CD8-positive, alpha-beta memory T cell (primary cell): Measurements from ENCODE around the gene ANKFN1. TPM values are rescaled to one million over a fixed set of nuclear protein-coding genes. Genes with fewer than 3 reads are reported as not detected.

Source experiments
- CTCF ChIA-PET: fragments of 350-600 bp; sonication (Branson Sonifier 250); formaldehyde crosslinking; loops from one replicate; lab custom pipeline; 2021; ENCODE audit warnings: antibody characterized with exemption; lab: Charles Lee
- POLR2A ChIA-PET: fragments of 350-600 bp; sonication (Branson Sonifier 250); formaldehyde crosslinking; loops from one replicate; lab custom pipeline; 2021; ENCODE audit warnings: antibody characterized with exemption; lab: Charles Lee
- DNase-seq, 5 donors: peaks; one replicate each; pipeline versions ENCODE4 v3.0.0 to v3.0.0-alpha.2; 2020 to 2022; ENCODE audit warnings: mixed read lengths in 1 of 5
- H3K27ac ChIP-seq: one replicate; pipeline ENCODE4 v1.7.0; 2013; ENCODE audit warnings: low read depth, mild to moderate bottlenecking, low read length, moderate library complexity
- H3K27me3 ChIP-seq: 2 replicates; pipeline ENCODE4 v1.7.0; 2013; ENCODE audit warnings: low read length, mild to moderate bottlenecking; ENCODE audit not compliant: insufficient read depth, poor library complexity, severe bottlenecking
- H3K36me3 ChIP-seq: 2 replicates; pipeline ENCODE4 v1.7.0; 2013; ENCODE audit warnings: mild to moderate bottlenecking, low read length, moderate library complexity; ENCODE audit not compliant: insufficient read depth
- H3K4me1 ChIP-seq: 2 replicates; pipeline ENCODE4 v1.7.0; 2013; ENCODE audit warnings: mild to moderate bottlenecking, low read length, moderate library complexity; ENCODE audit not compliant: insufficient read depth
- H3K4me3 ChIP-seq: 2 replicates; pipeline ENCODE4 v1.7.0; 2013; ENCODE audit warnings: mild to moderate bottlenecking, low read length
- H3K9me3 ChIP-seq: 2 replicates; pipeline ENCODE4 v1.7.0; 2013; ENCODE audit warnings: mild to moderate bottlenecking, low read length
- H3K27ac Mint-ChIP-seq, 8 donors: one replicate each; pipeline ENCODE4 v1.8.0; 2020 to 2021; ENCODE audit warnings: mixed read lengths in 8 of 8, mild to moderate bottlenecking in 6 of 8, inconsistent platforms in 3 of 8, moderate library complexity in 3 of 8
- H3K27me3 Mint-ChIP-seq, 2 donors: one replicate each; pipeline ENCODE4 v1.8.0; 2020 to 2021; ENCODE audit warnings: mixed read lengths in 2 of 2, mild to moderate bottlenecking in 1 of 2, moderate library complexity in 1 of 2
- H3K36me3 Mint-ChIP-seq, 3 donors: one replicate each; pipeline ENCODE4 v1.8.0; 2020 to 2021; ENCODE audit warnings: mixed read lengths in 3 of 3, inconsistent platforms in 1 of 3, mild to moderate bottlenecking in 1 of 3
- H3K4me1 Mint-ChIP-seq, 3 donors: one replicate each; pipeline ENCODE4 v1.8.0; 2020 to 2021; ENCODE audit warnings: mixed read lengths in 3 of 3, inconsistent platforms in 1 of 3, mild to moderate bottlenecking in 1 of 3
- H3K4me3 Mint-ChIP-seq, 7 donors: one replicate each; pipeline ENCODE4 v1.8.0; 2020 to 2021; ENCODE audit warnings: mixed read lengths in 7 of 7, mild to moderate bottlenecking in 6 of 7, moderate library complexity in 4 of 7, inconsistent platforms in 2 of 7
- H3K9me3 Mint-ChIP-seq, 5 donors: one replicate each; pipeline ENCODE4 v1.8.0; 2020 to 2022; ENCODE audit warnings: mixed read lengths in 5 of 5, mild to moderate bottlenecking in 3 of 5, moderate library complexity in 2 of 5, inconsistent platforms in 1 of 5
- polyA plus RNA-seq: library from polyadenylated mRNA; unstranded; fragments of 300-500 nt; fragmentation: Illumina TruSeq; gene quantifications from one replicate; pipeline ENCODE4 v1.2.3, GENCODE V29; 2021
- total RNA-seq, 2 experiments: library from RNA; stranded (reverse); gene quantifications; one replicate each; pipeline ENCODE4 v1.2.3, GENCODE V29; 2021

ANKFN1 gene
- total and polyA plus RNA-seq, 3 experiments from 2014 or later: not detected

- no peak for DNase-seq
- H3K36me3 ChIP-seq: no peaks in the 10 kb centered on the region
- no peaks in the 10 kb centered on the region for H3K9me3 ChIP-seq
- no peaks in the 10 kb centered on the region for H3K36me3 Mint-ChIP-seq
- H3K27ac ChIP-seq: no peak overlapping the region
- H3K9me3 Mint-ChIP-seq: peaks cover 0 to 2% (median 0%) of the 10 kb centered on the region in 5 donors
- peaks cover 0 to 4% of the 10 kb centered on the region in 2 donors for H3K27me3 Mint-ChIP-seq
- H3K27me3 ChIP-seq: no peaks in the 10 kb centered on the region
- H3K27ac Mint-ChIP-seq: no peak overlapping the region
- POLR2A ChIA-PET: no interaction called here
- no peaks in the 10 kb centered on the region for H3K4me1 Mint-ChIP-seq
- H3K4me3 ChIP-seq: no peak overlapping the region
- CTCF ChIA-PET: no interaction called here
- H3K4me3 Mint-ChIP-seq: no peak overlapping the region
- no peaks in the 10 kb centered on the region for H3K4me1 ChIP-seq
Measured at GRCh38 chr17:56182081-56182480, 28.8 kb downstream of the ANKFN1 start.

DNA sequence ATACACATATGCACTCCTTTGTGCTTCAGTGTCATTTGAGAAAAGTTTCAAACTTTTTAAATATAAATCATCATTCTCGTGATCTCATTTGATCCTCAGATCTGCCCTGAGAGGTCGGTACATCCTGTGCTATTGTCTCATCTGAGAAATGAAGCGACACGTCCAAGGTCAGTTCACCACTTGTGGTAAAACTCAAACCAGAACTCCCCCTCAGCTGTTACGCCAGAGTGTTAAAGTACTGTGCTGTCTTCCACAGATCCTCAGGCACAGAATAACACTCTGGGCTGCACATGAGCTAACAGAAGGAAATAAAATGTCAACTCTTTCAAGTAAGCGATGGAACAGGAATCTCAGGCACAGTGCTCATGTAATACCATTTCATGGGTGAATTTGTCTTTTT is 31.4 kb downstream of the ANKFN1 start:
- ChIA-PET CTCF (no interaction called here), POLR2A (no interaction called here)
- Mint-ChIP-seq H3K27ac (no peak overlapping the region), H3K4me1 (no peaks in the 10 kb centered on the region), H3K27me3 (peaks cover 0 to 4% of the 10 kb centered on the region in 2 donors), H3K4me3 (no peak overlapping the region), H3K9me3 (peaks cover 0 to 4% (median 1%) of the 10 kb centered on the region in 5 donors), H3K36me3 (no peaks in the 10 kb centered on the region)
- H3K36me3 ChIP-seq: no peaks in the 10 kb centered on the region
- H3K4me1 ChIP-seq: no peaks in the 10 kb centered on the region
- no peak overlapping the region for H3K4me3 ChIP-seq
- no peaks in the 10 kb centered on the region for H3K27me3 ChIP-seq
- H3K9me3 ChIP-seq: no peaks in the 10 kb centered on the region
- no peak for DNase-seq
- no peak overlapping the region for H3K27ac ChIP-seq

- Histone ChIP-seq H3K4me3 (no peak overlapping the region), H3K36me3 (no peaks in the 10 kb centered on the region), H3K4me1 (no peaks in the 10 kb centered on the region), H3K27me3 (no peaks in the 10 kb centered on the region), H3K27ac (no peak overlapping the region), H3K9me3 (no peaks in the 10 kb centered on the region)
- ChIA-PET CTCF (no interaction called here), POLR2A (no interaction called here)
- peaks cover 0 to 4% (median 2%) of the 10 kb centered on the region in 5 donors for H3K9me3 Mint-ChIP-seq
- peaks cover 0 to 4% of the 10 kb centered on the region in 2 donors for H3K27me3 Mint-ChIP-seq
- no peak overlapping the region for H3K4me3 Mint-ChIP-seq
- no peak for DNase-seq
- H3K36me3 Mint-ChIP-seq: no peaks in the 10 kb centered on the region
- H3K4me1 Mint-ChIP-seq: no peaks in the 10 kb centered on the region
- no peak overlapping the region for H3K27ac Mint-ChIP-seq
Measured at GRCh38 chr17:56185491-56186221, 32.4 kb downstream of the ANKFN1 start.

DNA sequence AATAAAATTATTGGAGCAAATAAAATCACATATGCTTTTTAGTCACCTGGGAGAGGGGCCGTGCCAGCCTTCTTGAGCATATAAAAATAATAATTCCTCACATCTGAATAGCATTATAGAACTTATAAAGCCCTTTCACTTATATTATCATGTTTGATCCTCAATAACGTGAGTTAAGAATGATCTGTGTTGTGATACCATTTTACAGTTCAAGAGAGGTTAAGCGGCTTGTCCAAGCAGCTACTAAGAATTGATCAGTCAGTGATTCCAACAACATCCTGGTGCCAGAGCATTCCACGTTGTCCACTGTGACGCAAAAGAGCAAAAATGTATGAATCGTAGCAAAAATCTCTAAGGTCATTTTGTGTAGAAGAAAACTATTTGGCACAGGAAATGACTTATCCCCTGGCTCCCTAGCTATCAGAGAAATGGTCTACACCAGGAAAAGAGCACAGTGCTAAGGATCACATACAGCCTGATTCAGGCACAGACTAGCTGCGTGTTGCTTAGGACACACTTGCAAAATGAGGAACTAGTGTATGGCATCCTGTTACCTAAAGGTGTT is 33.0 kb downstream of the ANKFN1 start:
- peaks cover 0 to 4% (median 2%) of the 10 kb centered on the region in 5 donors for H3K9me3 Mint-ChIP-seq
- POLR2A ChIA-PET: no interaction called here
- no peaks in the 10 kb centered on the region for H3K27me3 ChIP-seq
- H3K4me3 ChIP-seq: no peak overlapping the region
- H3K27ac Mint-ChIP-seq: no peak overlapping the region
- no peaks in the 10 kb centered on the region for H3K36me3 ChIP-seq
- CTCF ChIA-PET: no interaction called here
- H3K9me3 ChIP-seq: no peaks in the 10 kb centered on the region
- H3K27me3 Mint-ChIP-seq: peaks cover 0 to 4% of the 10 kb centered on the region in 2 donors
- no peaks in the 10 kb centered on the region for H3K4me1 ChIP-seq
- no peaks in the 10 kb centered on the region for H3K4me1 Mint-ChIP-seq
- DNase-seq: no peak
- no peaks in the 10 kb centered on the region for H3K36me3 Mint-ChIP-seq
- H3K27ac ChIP-seq: no peak overlapping the region
- H3K4me3 Mint-ChIP-seq: no peak overlapping the region

- Mint-ChIP-seq H3K4me3 (peak overlapping the region in 1 of 7 donors; percentile 10), H3K27me3 (no peaks in the 10 kb centered on the region), H3K9me3 (peaks cover 0 to 6% (median 3%) of the 10 kb centered on the region in 5 donors), H3K27ac (no peak overlapping the region), H3K36me3 (no peaks in the 10 kb centered on the region), H3K4me1 (peaks cover 0 to 9% (median 7%) of the 10 kb centered on the region in 3 donors)
- POLR2A ChIA-PET: no interaction called here
- CTCF ChIA-PET: no interaction called here
- no peak for DNase-seq
- H3K36me3 ChIP-seq: no peaks in the 10 kb centered on the region
- no peak overlapping the region for H3K27ac ChIP-seq
- H3K4me1 ChIP-seq: no peaks in the 10 kb centered on the region
- H3K9me3 ChIP-seq: no peaks in the 10 kb centered on the region
- no peaks in the 10 kb centered on the region for H3K27me3 ChIP-seq
- H3K4me3 ChIP-seq: no peak overlapping the region
Measured at GRCh38 chr17:56203430-56203829, 50.2 kb downstream of the ANKFN1 start.

DNA sequence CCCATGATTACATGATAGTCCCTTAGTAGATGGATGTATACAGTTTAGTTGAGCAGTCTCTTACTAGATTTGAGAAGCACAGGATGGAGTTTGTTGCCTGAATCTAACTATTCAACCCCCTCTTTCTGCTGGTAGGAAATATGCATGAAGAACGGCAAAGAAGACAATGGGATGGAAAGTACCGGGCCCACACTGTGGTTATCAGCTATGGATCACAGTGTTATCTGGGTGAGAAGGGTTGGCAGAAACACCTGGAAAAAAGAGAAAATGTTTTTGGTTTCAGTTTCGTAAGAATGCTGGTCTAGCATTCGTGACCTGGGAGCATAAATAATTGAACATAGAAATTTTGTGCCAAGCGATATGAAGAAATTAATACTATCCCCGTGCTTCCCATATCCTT is 53.1 kb downstream of the ANKFN1 start:
- Mint-ChIP-seq H3K27me3 (peaks cover 0 to 3% of the 10 kb centered on the region in 2 donors), H3K27ac (no peak overlapping the region), H3K9me3 (peaks cover 0 to 7% (median 4%) of the 10 kb centered on the region in 5 donors), H3K4me1 (peaks cover 0 to 9% (median 7%) of the 10 kb centered on the region in 3 donors), H3K36me3 (no peaks in the 10 kb centered on the region), H3K4me3 (no peak overlapping the region)
- H3K36me3 ChIP-seq: no peaks in the 10 kb centered on the region
- H3K27me3 ChIP-seq: no peaks in the 10 kb centered on the region
- POLR2A ChIA-PET: no interaction called here
- H3K27ac ChIP-seq: no peak overlapping the region
- no peak for DNase-seq
- CTCF ChIA-PET: no interaction called here
- no peaks in the 10 kb centered on the region for H3K4me1 ChIP-seq
- H3K9me3 ChIP-seq: no peaks in the 10 kb centered on the region
- no peak overlapping the region for H3K4me3 ChIP-seq

- POLR2A ChIA-PET: no interaction called here
- H3K9me3 Mint-ChIP-seq: peaks cover 0 to 8% (median 0%) of the 10 kb centered on the region in 5 donors
- CTCF ChIA-PET: no interaction called here
Measured at GRCh38 chr17:56213031-56213430, 59.8 kb downstream of the ANKFN1 start.

GRCh38 chr17:56217921-56218320 is 64.6 kb downstream of the ANKFN1 start:
- ChIA-PET CTCF (no interaction called here), POLR2A (no interaction called here)
- DNase-seq: no peak
- Mint-ChIP-seq H3K27ac (no peak overlapping the region), H3K4me1 (no peaks in the 10 kb centered on the region), H3K36me3 (peaks cover 0 to 1% (median 0%) of the 10 kb centered on the region in 3 donors), H3K9me3 (peaks cover 0 to 2% (median 0%) of the 10 kb centered on the region in 5 donors), H3K4me3 (no peak overlapping the region), H3K27me3 (peaks cover 0 to 6% of the 10 kb centered on the region in 2 donors)
- Histone ChIP-seq H3K9me3 (no peaks in the 10 kb centered on the region), H3K27me3 (no peaks in the 10 kb centered on the region), H3K36me3 (no peaks in the 10 kb centered on the region), H3K4me1 (no peaks in the 10 kb centered on the region), H3K27ac (no peak overlapping the region), H3K4me3 (no peak overlapping the region)

More at GRCh38 chr17:56213031-56213430, 59.8 kb downstream of the ANKFN1 start:
- no peaks in the 10 kb centered on the region for H3K4me1 ChIP-seq
- H3K27me3 ChIP-seq: no peaks in the 10 kb centered on the region
- Mint-ChIP-seq H3K27ac (no peak overlapping the region), H3K4me3 (no peak overlapping the region), H3K36me3 (peaks cover 0 to 1% (median 0%) of the 10 kb centered on the region in 3 donors), H3K4me1 (no peaks in the 10 kb centered on the region), H3K27me3 (peaks cover 0 to 8% of the 10 kb centered on the region in 2 donors)
- no peak overlapping the region for H3K27ac ChIP-seq
- DNase-seq: no peak
- no peaks in the 10 kb centered on the region for H3K36me3 ChIP-seq
- H3K9me3 ChIP-seq: no peaks in the 10 kb centered on the region
- no peak overlapping the region for H3K4me3 ChIP-seq
